ENCODE results near the gene TMC1.

DNA sequence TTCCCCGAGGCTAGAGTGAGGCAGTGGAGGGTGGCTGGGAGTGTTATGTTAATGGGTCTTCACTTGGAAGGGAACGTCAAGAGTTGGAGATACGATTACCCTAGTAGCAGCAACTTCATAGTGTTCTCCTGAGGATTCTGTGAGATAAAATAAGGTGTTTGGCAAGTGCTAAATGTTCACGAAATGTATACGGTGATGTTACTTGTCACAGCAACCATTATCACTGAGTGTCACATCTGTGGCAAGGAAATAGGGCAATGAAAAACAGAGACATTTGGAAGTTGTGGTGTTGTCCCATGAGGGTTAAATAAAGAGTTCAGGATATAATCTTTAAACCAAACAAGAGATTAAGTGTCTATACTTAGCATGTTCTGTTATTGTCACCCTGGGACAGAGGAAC, 248.1 kb downstream of the TMC1 start:
- TF ChIP-seq, protein P1, sequence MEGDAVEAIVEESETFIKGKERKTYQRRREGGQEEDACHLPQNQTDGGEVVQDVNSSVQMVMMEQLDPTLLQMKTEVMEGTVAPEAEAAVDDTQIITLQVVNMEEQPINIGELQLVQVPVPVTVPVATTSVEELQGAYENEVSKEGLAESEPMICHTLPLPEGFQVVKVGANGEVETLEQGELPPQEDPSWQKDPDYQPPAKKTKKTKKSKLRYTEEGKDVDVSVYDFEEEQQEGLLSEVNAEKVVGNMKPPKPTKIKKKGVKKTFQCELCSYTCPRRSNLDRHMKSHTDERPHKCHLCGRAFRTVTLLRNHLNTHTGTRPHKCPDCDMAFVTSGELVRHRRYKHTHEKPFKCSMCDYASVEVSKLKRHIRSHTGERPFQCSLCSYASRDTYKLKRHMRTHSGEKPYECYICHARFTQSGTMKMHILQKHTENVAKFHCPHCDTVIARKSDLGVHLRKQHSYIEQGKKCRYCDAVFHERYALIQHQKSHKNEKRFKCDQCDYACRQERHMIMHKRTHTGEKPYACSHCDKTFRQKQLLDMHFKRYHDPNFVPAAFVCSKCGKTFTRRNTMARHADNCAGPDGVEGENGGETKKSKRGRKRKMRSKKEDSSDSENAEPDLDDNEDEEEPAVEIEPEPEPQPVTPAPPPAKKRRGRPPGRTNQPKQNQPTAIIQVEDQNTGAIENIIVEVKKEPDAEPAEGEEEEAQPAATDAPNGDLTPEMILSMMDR (IDR thresholded peaks at IDR 0.05): no peak
- TF ChIP-seq EP300 (IDR thresholded peaks at IDR 0.05) (no peak), POLR2AphosphoS5 (IDR thresholded peaks at IDR 0.05) (no peak)

All from suprapubic skin (tissue), 4 donors.